Upper lobe of right lung (tissue), 1 donor: ENCODE measurements around the gene PLEKHA6. TPM values are rescaled to one million over a fixed set of nuclear protein-coding genes. Genes with fewer than 3 reads are reported as not detected.

Experiments used
- ATAC-seq: fragments of 200-7000 bp; cut with Tn5 transposase; one replicate; pipeline ENCODE4 v1.9.1; 2020; ENCODE audit warnings: mild to moderate bottlenecking, moderate library complexity
- DNase-seq: peaks from one replicate; pipeline ENCODE4 v3.0.0-alpha.2; 2020
- H3K27ac ChIP-seq: fragments of 200-600 bp; one replicate; pipeline ENCODE4 v1.8.0; 2022
- H3K27me3 ChIP-seq: fragments of 200-600 bp; one replicate; pipeline ENCODE4 v1.8.0; 2022; ENCODE audit warnings: mild to moderate bottlenecking
- H3K36me3 ChIP-seq: fragments of 200-600 bp; one replicate; pipeline ENCODE4 v1.8.0; 2022
- H3K4me1 ChIP-seq: fragments of 200-600 bp; one replicate; pipeline ENCODE4 v1.8.0; 2022
- H3K4me3 ChIP-seq: fragments of 200-600 bp; one replicate; pipeline ENCODE4 v1.8.0; 2022; ENCODE audit warnings: mild to moderate bottlenecking
- H3K9me3 ChIP-seq: fragments of 200-600 bp; one replicate; pipeline ENCODE4 v1.8.0; 2022
- CTCF ChIP-seq: fragments of 200-600 bp; IDR thresholded peaks from one replicate; pipeline ENCODE4 v1.8.0; 2022; ENCODE audit warnings: antibody characterized with exemption
- intact Hi-C: fragments of 100-400 bp; cut with DNase I; formaldehyde crosslinking; loops from one replicate; pipeline ENCODE4 v1.11.0; 2022
- total RNA-seq: library from RNA; stranded (reverse); fragmentation: NEBNext Ultra II Directional; extraction: Animal tissue kit (Norgen Biotek cat#: 25700); gene quantifications from one replicate; pipeline ENCODE4 v1.2.1, GENCODE V29; 2021
- donor health status: DM: no; HTN: yes; CAD: no; lungs with severe emphysema.

The PLEKHA6 gene
- total RNA-seq, 1 donor from 2014 or later = 7.1 TPM

- no peak for TF ChIP-seq CTCF
- Histone ChIP-seq H3K36me3 (no peaks in the 10 kb centered on the region), H3K9me3 (no peaks in the 10 kb centered on the region), H3K4me1 (no peaks in the 10 kb centered on the region), H3K27me3 (no peaks in the 10 kb centered on the region), H3K4me3 (no peak overlapping the region), H3K27ac (no peak overlapping the region)
- DNase-seq (no peak), ATAC-seq (no peak)
- intact Hi-C loops = no loop called here
Measured at GRCh38 chr1:204261746-204262505, 97.8 kb downstream of the PLEKHA6 start.

GRCh38 chr1:204261266-204261665 lies 98.5 kb downstream of the PLEKHA6 start:
- no peak for TF ChIP-seq CTCF
- DNase-seq (no peak), ATAC-seq (no peak)
- no peaks in the 10 kb centered on the region for H3K4me1 ChIP-seq
- no peaks in the 10 kb centered on the region for H3K36me3 ChIP-seq
- H3K9me3 ChIP-seq = no peaks in the 10 kb centered on the region
- intact Hi-C loops = no loop called here
- H3K27me3 ChIP-seq = no peaks in the 10 kb centered on the region
- no peak overlapping the region for H3K4me3 ChIP-seq
- H3K27ac ChIP-seq = no peak overlapping the region

- Histone ChIP-seq H3K27me3 (no peaks in the 10 kb centered on the region), H3K36me3 (no peaks in the 10 kb centered on the region), H3K9me3 (no peaks in the 10 kb centered on the region), H3K4me1 (no peaks in the 10 kb centered on the region), H3K4me3 (no peak overlapping the region), H3K27ac (no peak overlapping the region)
- intact Hi-C loops = no loop called here
- TF ChIP-seq CTCF = no peak
- ATAC-seq = no peak
- DNase-seq = no peak
Measured at GRCh38 chr1:204260601-204261197, 99.0 kb downstream of the PLEKHA6 start.

- Histone ChIP-seq H3K4me1 (no peaks in the 10 kb centered on the region), H3K36me3 (no peaks in the 10 kb centered on the region), H3K4me3 (no peak overlapping the region), H3K27ac (no peak overlapping the region), H3K27me3 (no peaks in the 10 kb centered on the region), H3K9me3 (no peaks in the 10 kb centered on the region)
- TF ChIP-seq CTCF = no peak
- intact Hi-C loops = loop anchor here (10.0 kb wide), 1 partner anchor 105 kb away; no protein-coding TSS in a partner anchor
- DNase-seq (no peak), ATAC-seq (no peak)
Measured at GRCh38 chr1:204259782-204260181, 99.9 kb downstream of the PLEKHA6 start.

GRCh38 chr1:204259196-204259595 lies 100.5 kb downstream of the PLEKHA6 start:
- H3K36me3 ChIP-seq = no peaks in the 10 kb centered on the region
- H3K4me3 ChIP-seq = no peak overlapping the region
- no peaks in the 10 kb centered on the region for H3K27me3 ChIP-seq
- H3K27ac ChIP-seq = no peak overlapping the region
- intact Hi-C loops = loop anchor here (10.0 kb wide), 1 partner anchor 106 kb away; no protein-coding TSS in a partner anchor
- DNase-seq = no peak
- TF ChIP-seq CTCF = no peak
- no peak for ATAC-seq
- H3K4me1 ChIP-seq = no peaks in the 10 kb centered on the region
- no peaks in the 10 kb centered on the region for H3K9me3 ChIP-seq
